GM19023 (cell line): ENCODE measurements around the gene SMAD7.

Experiments
- ATAC-seq: cut with Tn5 transposase; IDR thresholded peaks from one replicate; pipeline ENCODE4 v1.9.1; 2021; ENCODE audit warnings: mild to moderate bottlenecking, moderate library complexity; ENCODE audit not compliant: unreplicated experiment

The SMAD7 gene

GRCh38 chr18:48919547-48919946 lies 31.2 kb downstream of the SMAD7 start:
- ATAC-seq: no peak

DNA sequence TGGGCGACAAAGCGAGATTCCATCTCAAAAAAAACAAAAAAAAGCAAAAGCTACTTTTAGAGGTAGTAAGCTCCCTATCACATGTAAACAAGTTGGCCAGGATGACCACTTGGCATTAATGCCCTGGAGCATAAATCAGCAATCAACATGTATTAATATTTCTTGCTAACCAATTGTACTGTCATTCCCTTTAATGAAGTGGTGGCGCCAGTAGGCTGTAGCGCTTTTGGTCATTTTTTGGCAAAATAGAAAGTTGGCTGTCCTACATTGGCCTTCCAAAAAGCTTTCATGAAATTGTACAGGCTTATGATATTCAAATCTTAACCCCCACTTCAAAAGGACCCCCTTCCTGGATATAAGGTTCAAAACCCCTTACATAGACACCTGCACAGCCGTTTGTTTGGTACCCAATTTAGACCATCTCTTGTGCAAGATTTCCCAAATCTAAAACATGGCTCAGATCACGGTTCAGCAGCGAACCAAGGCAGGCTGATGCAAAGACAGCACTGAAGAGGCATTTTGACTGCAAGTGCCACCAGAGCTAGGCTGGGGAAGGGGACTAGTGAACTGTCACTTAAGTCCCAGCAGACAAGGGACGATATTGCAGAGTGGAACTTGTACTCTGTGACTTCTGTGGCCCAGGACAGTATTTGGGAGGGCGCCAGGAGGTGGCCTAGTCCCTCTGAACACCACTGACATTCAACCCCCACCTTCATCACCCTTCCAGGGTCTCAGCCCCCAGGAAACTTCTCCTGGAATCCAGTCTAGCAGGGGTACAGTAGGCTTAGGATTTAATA lies 31.9 kb downstream of the SMAD7 start:
- ATAC-seq: no peak

- ATAC-seq: no peak
Observed at GRCh38 chr18:48917579-48918517, 32.9 kb downstream of the SMAD7 start.

DNA sequence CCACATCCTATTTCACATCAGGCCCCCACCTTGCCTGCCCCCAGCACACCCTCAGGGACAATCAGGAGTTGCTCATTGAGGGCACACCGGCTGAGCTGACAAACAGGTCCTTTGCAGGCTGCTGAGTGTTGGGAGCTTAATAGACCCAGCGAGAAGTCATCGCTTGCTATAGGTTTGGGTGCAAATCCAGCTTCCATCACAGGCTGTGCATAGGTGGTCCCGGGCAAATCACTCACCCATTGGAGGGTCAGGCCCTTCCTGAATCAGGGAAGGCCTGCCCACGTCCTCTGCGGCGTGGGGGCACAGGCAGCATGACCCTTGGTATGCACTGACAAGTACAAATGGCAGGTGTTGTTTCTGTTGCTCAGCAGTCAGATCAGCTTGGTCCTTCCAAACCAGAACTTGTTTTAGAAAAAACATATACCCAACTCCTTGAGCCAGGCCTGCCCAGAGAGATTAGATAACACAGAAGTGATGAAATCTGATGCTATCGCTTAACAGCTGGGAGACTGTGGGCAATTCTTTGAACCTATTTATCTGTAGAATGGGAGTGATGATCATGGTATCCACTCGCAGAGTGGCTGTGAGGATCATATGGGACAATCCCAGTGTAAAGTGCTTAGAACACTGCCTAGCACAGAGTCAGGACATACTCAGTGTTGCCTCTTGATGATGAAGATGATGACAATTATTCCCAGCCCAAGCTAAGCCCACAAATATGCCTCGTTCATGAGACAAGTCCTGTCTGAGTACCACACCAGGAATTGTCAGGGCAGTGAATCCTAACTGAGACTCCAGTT lies 34.9 kb downstream of the SMAD7 start:
- no peak for ATAC-seq

DNA sequence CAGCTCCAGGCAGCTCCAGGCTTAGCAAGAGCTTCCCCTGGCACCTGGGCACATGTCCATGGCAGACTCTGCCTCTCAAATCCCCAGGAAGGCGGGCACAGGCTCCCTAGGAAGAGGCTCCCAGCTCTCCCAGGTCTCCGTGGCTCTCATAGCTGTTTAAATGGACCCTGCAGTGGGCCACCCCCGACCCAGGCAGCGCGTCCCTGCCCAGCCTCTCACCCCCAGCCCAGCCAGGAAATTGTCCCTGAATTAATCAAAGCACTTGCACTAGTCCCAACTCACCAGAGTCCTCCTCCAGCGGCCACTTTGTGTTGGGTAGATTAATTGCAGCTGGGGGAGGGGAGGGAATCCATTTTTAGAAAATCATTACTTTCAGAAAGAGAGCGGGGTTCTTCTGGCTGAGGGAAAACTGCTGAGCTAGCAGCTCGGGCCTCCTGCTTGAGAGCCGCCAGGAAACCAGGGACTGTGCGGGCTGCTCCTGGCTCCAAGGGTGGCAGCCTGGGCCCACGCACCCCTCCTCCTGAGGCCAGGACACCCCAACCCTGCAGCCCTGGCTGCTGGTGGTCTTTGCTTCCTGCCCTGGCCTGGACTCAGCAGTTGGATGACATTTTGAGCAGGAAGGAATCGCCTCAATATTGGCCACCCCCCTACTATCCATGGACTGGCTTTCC lies 36.0 kb downstream of the SMAD7 start:
- no peak for ATAC-seq

DNA sequence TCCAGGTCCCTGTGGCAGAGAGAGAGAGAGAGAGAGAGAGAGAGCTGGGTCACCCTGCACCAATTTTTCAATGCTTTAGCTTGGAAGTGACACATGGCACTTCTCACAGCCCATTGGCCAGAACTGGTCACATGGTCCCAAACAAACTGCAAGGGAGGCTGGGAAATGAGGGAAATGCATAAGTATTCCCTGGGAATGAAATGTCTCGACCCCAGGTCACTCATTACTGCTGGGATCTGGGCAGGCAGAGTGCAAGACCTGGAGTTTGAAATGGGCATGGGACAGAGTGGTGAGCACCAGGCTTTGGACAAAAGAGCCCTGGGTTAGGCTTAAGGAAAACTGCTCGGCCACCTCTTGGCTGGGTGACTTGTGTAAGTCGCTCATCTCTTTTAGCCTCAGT lies 37.0 kb downstream of the SMAD7 start:
- ATAC-seq: no peak

DNA sequence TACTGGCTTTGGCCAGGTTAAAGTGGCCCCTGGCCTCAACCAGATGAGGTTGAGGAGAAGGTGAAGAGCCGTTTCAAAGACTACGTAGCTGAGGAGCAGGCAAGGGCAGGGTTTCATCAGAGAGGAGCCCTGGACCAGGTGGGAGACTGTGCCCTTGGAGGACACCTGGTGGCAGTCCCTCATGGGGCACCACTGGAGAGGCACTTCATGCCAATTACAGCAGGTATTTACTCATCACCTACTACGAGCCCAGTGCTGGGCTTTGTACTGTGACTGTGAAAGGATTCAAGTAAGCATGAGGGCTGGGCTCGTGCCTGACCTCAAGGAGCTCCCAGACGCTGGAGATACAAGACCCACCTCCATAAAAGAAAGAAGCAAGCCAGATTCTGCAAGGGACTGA lies 37.6 kb downstream of the SMAD7 start:
- ATAC-seq: no peak

DNA sequence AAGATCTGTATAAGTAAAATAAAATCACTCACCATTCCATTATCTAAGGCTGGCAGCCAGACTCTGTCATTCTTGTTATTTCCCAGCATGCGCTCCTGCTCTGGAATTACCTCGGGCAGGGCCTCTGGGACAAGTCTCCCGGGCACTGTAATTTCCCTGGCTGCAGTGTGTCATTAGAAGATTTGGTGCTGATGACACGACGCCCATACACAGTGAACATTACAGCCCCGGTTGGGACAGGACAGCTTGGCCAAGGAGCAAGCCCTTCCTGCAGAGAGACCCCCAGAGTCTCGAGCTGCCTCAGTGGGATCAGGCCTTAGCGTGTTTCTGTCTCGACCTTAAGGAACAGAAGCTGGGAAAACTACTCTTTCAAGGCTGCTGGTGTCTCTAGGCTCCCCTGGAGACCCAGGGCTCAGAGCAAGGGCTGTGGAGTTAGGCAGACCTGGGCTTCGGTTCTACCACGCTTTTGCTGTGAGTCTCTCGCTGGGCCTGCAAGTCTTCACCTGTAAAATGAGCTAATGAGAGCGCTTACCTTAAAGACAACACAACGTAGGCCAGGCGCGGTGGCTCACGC lies 39.7 kb downstream of the SMAD7 start:
- ATAC-seq: no peak

DNA sequence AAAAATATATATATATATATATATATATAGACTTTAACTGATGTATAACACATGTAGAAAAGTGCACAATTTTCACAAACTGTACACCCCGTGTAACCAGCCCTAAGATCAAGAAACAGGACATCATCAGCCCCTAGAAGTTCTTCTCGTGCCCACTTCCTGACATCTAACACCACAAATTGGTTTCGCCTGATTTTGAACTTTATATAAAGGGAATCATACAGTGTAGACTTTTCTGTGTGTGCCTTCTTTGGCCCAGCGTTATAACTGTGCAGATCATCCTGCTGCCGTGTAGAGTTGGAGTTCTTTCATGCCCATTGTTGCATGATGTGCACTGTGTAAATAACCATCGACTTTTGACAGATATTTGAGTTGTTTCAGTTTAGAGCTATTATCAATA lies 41.0 kb downstream of the SMAD7 start:
- no peak for ATAC-seq

DNA sequence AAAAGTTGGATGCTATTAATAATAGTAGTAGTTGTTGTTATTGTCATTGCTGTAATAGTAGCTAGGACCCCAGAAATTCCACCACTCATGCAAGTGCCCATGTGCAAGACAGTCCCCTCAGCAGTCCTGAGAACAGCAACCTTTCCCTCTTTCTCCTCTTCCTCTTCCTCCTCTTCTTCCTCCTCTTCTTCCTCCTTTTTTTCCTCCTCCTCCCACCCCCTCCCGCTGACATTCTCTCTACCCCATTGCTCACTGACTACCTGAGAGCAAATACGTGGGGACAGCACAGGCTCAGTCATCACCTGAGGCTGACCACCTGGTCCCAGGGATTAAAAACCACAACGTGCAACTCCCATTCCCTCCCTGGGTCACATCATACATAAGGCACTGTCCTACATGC lies 41.8 kb downstream of the SMAD7 start:
- no peak for ATAC-seq

DNA sequence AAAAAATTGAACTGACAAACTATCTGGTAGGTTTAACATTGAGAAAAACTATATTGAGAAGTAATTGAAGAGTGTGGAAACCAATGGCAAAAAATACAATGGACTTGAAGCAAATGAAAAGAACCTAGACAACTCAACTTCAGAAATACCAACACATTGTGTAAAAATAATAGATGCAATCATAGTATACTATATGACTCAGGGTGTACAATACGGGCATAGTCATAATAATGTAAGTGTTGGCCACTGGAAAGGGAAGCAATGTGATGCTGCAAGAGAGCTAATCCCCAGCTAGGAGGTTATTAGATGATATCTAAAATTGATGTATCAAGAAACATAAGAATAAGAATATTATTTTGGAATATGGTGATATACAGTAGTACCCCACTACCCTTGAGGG lies 45.3 kb downstream of the SMAD7 start:
- no peak for ATAC-seq

- no peak for ATAC-seq
Observed at GRCh38 chr18:48904847-48905394, 45.8 kb downstream of the SMAD7 start.

DNA sequence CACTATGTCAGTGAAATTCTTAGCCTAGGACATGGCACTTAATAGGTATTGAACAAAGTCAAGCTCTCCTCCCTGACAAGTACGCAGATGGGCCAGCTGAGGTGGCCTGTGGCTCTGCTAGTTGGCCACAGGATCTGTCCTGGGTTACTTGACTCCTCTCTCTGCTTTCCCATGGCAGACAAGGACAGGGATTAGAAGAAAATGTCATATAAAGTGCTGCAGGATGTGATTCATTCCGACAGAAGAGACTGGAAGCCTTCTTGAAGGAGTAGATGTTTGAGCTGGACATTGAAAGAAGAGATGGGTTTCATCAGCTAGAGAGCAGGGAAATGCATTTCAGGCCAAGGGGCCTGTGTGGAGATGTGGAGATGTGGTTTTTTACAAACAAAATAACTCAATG lies 46.7 kb downstream of the SMAD7 start:
- no peak for ATAC-seq

DNA sequence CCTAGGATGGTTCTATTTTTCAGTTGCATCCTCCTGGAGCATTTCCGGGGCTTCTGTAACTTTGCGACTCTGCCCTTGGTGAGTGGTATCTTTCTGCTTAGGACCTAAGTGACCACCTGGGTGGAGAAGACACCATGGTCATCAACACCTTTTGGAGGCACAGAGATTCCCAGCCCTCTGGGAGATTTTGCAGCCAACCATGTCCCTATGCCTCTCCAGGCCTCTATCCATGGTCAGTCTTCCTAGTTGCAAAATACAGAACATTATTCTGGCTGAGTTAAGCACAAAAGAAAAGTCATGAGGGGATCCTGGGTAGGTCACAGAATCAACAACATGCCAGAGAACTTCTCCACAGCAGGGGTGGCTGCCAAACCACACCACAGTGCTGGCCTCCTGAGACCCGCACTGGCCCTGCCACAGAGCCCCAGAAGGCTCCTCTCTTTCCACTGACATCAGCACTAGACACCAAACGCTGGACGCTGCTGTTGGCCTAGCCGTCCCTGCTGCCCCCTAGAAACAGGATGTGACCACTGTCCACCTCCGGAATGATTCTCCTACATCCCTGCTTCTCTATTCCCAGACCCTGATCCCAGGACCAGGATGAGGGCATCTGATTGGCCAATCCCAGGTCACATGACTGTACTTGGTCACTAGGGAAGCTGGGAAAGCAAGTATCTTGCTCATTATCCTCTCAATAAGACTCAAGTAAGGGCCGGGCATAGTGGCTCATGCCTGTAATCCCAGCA lies 47.7 kb downstream of the SMAD7 start:
- ATAC-seq: no peak

- no peak for ATAC-seq
Observed at GRCh38 chr18:48902023-48902855, 48.5 kb downstream of the SMAD7 start.

- no peak for ATAC-seq
Observed at GRCh38 chr18:48901145-48902022, 49.4 kb downstream of the SMAD7 start.

- no peak for ATAC-seq
Observed at GRCh38 chr18:48900469-48900868, 50.3 kb downstream of the SMAD7 start.
